NCI-H146 treated with DMSO at 0.1 percent for 48 hours (cell line): ENCODE data around the gene ARHGEF4.
"Not testable (repeated sequence)": the region's sequence is repeated elsewhere in the genome, so short reads cannot be mapped to it uniquely, and the experiment has no call there.

Experiments
- DNase-seq: peaks from one replicate; lab custom pipeline; 2025; ENCODE audit not compliant: unreplicated experiment; lab: John Stamatoyannopoulos, UW

ARHGEF4 gene

DNA sequence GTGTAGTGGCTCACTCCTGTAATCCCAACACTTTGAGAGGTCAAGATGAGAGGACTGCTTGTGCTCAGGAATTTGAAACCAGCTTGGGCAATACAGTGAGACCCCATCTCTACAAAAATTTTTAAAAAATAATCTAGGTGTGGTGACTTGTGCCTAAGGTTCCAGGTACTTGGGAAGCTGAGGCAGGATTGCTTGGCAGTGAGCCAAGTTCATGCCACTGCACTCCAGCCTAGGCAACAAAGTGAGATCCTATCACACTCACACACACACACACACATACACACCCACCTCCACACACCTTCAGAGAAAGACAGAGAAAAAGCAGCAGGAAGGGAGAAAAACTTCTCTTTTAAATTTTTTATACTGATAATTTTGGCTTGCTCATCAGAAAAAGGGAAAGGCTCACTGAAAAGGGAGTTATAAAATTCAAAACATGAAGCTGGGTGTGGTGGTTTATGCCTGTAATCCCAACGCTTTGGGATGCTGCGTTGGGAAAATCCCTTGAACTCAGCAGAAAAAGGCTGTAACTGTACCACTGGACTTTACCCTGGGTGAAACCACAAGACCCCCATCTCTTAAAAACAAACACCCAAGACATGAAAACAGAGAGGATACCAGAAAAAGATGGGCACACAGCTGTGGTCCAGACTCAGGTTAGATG is 230.9 kb downstream of the ARHGEF4 start:
- DNase-seq: no peak

DNA sequence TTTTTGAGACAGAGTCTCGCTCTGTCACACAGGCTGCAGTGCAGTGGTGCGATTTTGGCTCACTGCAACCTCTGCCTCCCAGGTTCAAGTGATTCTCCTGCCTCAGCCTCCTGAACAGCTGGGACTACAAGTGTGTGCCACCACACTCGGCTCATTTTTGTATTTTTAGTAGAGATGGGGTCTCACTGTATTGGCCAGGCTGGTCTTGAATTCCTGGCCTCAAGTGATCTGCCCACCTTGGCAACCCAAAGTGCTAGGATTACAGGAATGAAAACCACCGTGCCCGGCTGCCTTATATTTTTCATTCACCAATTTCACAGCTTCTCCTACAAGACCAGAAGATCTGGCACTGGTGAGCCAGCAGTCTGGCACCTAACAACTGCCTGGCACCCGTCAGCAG is 231.5 kb downstream of the ARHGEF4 start:
- DNase-seq: not testable (repeated sequence)

DNA sequence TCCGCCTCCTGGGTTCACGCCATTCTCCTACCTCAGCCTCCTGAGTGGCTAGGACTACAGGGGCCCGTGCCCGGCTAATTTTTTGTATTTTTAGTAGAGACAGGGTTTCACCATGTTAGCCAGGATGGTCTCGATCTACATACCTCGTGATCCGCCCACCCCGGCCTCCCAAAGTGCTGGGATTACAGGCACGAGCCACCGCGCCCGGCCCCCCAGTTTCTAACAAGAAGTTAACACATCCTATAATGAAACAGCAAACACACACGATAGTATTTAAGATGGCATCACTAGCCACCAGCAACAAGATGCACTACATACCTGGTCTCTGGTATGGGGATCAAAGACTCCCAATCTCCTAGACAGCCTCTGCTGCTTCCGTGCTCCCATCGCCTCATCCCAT is 238.9 kb downstream of the ARHGEF4 start:
- not testable (repeated sequence) for DNase-seq

DNA sequence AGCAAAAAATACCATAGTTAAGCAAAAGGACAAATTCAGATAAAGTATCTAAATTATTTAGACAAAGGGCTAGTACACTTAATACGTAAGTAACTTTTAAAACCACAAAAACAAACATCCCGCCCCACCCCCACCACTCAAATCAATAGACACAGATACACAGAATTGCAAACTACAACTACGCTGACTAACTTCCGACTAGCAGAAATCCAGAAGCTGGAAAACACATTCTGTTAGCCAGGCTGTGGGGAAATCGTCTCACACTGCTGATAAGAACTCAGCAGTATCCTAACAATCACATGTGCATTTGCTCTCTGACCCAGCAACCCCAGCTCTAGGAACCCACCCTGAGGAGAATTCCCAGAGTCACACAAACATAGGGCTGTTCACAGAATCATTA is 240.0 kb downstream of the ARHGEF4 start:
- no peak for DNase-seq

DNA sequence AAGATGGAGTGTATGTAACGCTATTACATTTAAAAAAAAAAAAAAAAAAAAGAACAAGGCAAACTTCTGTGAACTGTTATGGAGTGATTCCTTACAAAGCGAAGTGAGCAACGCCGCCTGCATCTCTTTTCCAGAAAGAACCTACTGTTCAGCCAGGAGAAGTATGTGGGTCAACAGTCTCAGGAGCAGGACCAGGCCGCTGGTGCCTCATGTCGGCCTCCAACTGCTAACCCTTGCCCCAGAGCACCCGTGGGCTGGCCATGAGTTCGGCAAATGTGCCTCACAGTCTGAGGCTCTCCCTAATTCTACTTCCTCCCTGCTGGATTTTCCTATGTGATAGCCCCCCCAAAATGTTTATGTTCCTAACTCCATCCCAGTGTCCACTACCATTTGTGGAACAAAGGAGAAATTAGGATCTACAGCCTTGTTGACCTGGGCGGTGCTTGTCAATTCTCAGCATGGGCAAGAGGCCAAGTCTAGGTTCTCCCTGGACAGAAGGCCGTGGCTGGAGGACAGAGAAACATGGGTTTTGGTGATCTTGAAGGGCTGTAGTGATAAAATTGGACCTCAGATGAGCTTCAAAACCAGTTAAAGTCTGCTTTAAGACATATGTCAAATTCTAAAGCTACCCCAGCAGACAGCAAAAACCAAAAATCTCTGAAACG is 240.6 kb downstream of the ARHGEF4 start:
- DNase-seq: no peak

DNA sequence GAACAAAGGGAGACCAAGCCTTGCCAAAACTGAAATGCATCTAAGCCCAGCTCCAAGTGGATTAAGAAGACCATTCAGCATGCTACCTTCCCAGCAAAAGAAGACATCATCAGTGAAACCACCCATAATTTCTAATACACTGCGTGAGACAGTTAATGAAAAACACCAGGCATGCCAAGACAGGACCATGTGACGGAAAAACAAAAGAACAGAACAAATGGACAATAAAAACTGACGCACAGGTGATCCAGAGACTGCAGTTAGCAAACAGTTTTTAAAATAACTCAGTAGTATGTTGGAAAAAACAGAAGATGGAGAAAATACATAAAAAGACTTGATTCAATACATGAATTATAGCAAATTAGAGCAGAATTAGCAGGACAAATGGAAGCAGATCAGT is 241.3 kb downstream of the ARHGEF4 start:
- DNase-seq: peak; percentile 43

DNA sequence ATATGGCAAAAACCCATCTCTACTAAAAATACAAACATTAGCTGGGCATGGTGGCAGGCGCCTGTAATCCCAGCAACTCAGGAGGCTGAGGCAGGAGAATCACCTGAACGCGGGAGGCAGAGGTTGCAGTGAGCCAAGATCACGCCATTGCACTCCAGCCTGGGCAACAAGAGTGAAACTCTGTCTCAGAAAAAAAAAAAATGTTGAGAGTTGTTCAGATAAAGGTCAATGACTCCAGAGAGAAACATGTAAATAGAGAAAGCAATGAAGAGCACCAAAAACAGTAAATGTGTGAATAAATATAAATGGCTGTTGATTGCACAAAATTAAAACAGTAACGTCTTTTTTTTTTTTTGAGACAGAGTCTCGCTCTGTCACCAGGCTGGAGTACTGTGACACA is 243.2 kb downstream of the ARHGEF4 start:
- DNase-seq: not testable (repeated sequence)

DNA sequence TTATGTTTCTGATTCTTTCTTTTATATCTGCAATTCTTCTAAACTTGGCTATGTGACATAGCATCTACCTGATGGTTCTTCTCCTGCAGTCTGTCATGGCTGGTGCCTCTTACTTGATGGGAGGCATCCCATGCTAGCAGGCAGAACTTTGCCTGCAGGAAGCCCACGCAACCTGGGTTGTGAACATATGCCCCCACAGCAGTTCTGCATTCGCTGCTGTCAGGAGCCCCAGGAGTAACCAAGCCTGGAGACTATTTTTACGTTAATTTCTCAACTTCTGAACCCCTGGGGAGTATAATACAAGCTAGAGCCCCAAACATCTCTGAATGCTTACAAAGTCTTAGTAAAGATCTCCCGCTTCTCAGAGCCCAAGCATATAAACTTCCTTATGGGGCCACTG is 244.5 kb downstream of the ARHGEF4 start:
- DNase-seq: no peak

DNA sequence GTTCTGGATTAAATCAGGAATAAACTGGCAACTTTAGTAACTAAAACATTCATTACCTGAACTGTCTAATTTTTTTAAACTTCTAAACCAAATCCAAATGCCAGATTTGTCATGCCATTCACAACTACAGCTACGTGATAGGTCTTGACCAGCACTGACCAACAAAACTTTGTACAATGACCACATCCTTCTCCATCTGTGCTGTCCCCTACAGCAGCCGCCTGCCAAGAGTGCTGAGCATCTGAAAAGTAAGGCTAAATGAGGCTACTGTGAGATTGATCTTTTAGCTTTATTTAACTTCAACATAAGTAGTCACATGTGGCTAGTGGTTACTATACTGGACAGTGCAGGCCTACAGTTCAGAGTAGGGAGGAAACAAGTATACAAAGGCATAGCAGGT is 248.9 kb downstream of the ARHGEF4 start:
- DNase-seq: no peak

DNA sequence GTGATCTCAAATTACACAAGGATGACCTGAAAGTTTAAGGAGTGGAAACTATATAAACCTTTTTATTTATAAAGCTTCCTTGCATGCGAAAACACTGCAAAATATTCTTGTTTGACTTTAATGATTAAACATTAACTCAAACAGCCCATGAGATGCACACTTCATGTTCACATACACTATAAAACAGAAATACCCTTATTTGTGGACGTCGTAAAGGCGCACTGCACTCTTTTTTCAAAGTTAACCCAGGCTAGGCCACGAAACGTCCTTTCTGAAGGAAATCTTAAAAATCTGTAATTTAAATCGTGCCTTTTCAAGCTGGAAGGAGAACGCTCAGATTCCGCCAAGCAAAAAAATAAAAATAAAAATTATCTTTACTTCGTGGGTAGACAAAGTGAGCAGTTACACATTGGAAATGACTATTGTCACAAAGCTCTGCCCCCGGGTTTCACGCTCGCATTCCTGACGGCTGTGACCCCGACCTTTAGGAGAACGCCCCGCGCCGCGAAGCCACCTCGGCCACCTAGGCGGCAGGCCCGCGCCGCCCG is 255.8 kb downstream of the ARHGEF4 start:
- no peak for DNase-seq

DNA sequence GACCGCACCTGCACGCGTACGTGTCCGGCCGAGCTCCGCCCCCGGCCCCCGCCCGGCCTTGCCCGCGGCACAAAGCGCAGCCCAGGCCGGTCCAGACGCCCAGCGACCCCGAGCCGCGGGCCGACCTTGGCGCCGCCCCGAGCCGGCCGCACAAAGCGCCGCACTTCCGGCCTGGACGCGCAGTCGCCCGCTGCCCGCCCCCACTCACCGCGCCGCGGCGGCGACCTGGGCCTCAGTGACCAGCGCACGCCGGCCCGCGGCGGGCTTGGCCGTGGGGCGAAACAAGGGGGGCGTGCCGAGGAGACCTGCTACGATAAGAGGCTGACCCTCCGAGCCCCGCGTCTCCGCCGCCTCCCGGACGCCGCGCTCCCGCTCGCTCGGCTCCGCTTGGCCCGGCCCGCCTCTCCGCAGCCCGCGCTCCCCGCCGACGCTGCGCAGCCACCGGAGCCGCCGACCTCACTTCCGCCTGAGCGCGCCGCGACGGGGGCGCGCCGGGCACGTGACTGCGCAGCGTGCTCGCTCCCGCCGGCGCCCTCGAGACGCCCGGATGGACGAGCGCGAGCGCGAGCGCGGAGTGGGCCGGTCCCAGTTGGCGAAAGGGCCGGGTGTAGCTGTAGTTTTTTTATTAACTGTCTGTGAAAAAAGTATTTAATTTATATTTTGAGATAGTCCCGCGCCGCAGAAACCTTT is 256.4 kb downstream of the ARHGEF4 start, which contains the start of gene FAM168B:
FAM168B (minus strand) TSS at position 455 of the 690 bp plus-strand sequence. CDS start 10,814 bp downstream, outside the sequence.
- peak; percentile 81 for DNase-seq

DNA sequence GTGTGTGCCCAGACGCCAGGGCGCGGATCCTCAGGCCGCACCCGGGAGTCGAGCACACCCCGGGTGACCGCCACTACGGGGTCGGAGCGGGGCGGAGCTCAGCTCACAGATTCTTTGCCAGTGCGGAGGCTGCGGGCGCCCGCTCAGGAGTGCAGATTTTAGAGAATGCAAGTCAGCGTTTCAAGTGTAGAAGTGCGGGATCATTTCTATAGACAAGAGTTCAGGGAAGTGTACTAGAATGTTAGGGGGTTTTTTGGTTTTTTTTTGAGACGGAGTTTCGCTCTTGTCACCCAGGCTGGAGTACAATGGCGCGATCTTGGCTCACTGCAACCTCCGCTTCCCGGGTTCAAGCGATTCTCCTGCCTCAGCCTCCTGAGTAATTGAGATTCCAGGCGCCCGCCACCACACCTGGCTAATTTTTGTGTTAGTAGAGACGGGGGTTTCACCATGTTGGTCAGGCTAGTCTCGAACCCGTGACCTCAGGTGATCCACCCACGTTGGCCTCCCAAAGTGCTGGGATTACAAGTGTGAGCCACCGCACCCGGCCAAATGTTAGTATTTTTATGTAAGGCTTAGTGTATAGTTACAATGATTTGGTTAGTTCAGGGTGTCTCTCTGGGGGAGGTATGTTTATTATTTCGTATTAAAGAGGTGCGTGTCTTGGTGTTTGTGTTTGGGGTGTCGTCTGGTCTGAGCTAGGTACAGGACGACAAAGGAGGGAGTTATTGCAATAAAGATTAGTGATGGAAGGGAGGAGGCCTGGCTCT is 257.2 kb downstream of the ARHGEF4 start:
- DNase-seq: peak; percentile 81

DNA sequence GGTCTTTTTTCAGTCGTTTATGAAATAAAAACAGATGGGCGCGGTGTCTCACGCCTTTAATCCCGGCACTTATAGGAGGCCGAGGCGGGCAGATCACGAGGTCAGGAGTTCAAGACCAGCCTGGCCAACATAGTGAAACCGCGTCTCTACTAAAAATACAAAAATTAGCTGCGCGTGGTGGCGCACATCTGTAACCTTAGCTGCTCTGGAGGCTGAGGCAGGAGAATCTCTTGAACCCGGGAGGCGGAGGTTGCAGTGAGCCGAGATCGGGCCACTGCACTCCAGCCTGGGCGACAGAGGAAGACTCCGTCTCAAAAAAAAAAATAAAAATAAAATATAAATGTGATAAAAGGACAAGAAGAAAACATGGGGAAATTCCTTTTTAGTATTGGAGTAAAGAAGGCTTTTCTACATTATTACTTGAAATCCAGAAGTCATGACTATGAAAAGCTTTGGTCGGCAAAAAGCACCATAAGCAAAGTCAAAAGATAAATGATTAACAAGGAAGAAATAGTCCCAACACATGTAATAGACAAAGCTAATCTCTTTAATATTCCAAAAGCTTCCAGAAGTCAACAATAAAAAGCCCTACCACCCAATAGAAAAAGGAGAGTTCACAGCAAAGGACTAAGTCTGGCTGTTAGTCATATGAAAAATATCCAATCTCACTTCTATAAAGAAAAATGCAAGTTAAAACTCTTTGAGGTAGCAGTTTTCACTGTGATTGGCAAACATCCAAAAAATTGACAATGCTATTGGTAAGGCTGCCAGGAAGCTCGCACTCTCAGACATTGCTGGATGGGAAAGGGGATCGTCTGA is 258.0 kb downstream of the ARHGEF4 start:
- peak; percentile 14 for DNase-seq
